Endothelial cell of umbilical vein (primary cell): ENCODE data around the gene CEP55. TPM values are rescaled to one million over a fixed set of nuclear protein-coding genes. Genes with fewer than 3 reads are reported as not detected.

Source experiments
- BruUV-seq: library from RNA; stranded (reverse); fragments of 400-500 nt; replicated peaks from 2 replicates; lab custom pipeline; 2021; lab: Mats Ljungman, UMichigan
- CTCF ChIA-PET: fragments of 300-600, 350-600 bp; sonication (Branson Sonifier 250); formaldehyde crosslinking; loops from one replicate; lab custom pipeline; 2021; ENCODE audit warnings: antibody characterized with exemption, inconsistent platforms; lab: Charles Lee
- POLR2A ChIA-PET: fragments of 300-600, 350-600 bp; sonication (Branson Sonifier 250); formaldehyde crosslinking; loops from one replicate; lab custom pipeline; 2021; ENCODE audit warnings: antibody characterized with exemption, inconsistent platforms; lab: Charles Lee
- DNase-seq: peaks from one replicate; pipeline ENCODE4 v3.0.0-alpha.2; 2011; ENCODE audit warnings: low read depth, low spot score
- FAIRE-seq: peaks from 2 replicates; lab custom pipeline; 2011; peaks lifted over from hg19 to GRCh38; lab: Jason Lieb, UNC
- H2AFZ ChIP-seq: 2 replicates; pipeline ENCODE4 v1.6.0; 2012; ENCODE audit warnings: low read depth, low read length, control low read depth, inconsistent platforms
- H3K27ac ChIP-seq: 2 replicates; pipeline ENCODE4 v1.5.1; 2011; ENCODE audit warnings: low read depth, mild to moderate bottlenecking, control low read depth, low read length, moderate library complexity; ENCODE audit not compliant: insufficient read depth
- H3K27me3 ChIP-seq, 2 experiments: 2 replicates each; pipeline versions ENCODE4 v1.6.0 to v1.6.1; 2011; ENCODE audit warnings: low read length in 2 of 2, mixed read lengths in 1 of 2; ENCODE audit not compliant: control insufficient read depth in 2 of 2, insufficient read depth in 2 of 2
- H3K36me3 ChIP-seq, 2 experiments: 2 replicates in 1 of 2; 3 replicates in 1 of 2; pipeline ENCODE4 v1.5.1; 2011; ENCODE audit warnings: low read length in 2 of 2, mild to moderate bottlenecking in 1 of 2, moderate library complexity in 1 of 2; ENCODE audit not compliant: control insufficient read depth in 2 of 2, insufficient read depth in 2 of 2; ENCODE audit errors: extremely low read depth in 1 of 2
- H3K4me1 ChIP-seq: 3 replicates; pipeline ENCODE4 v1.5.1; 2011; ENCODE audit warnings: mild to moderate bottlenecking, low read length; ENCODE audit not compliant: control insufficient read depth, insufficient read depth; ENCODE audit errors: extremely low read depth
- H3K4me2 ChIP-seq: 2 replicates; pipeline ENCODE4 v1.6.1; 2011; ENCODE audit warnings: low read length, control low read depth, mixed read lengths; ENCODE audit not compliant: insufficient read depth
- H3K4me3 ChIP-seq, 3 experiments: fragments of 200-600 bp in 1 of 3; sonication (generic), shearing (Covaris generic) in 1 of 3; replicated peaks in 1 of 3; 2 replicates each; pipeline ENCODE4 v1.5.1; 2011 to 2016; ENCODE audit warnings: control low read depth in 3 of 3, low read length in 3 of 3, mild to moderate bottlenecking in 2 of 3, inconsistent platforms in 1 of 3, low read depth in 1 of 3, moderate library complexity in 1 of 3; ENCODE audit not compliant: insufficient read depth in 1 of 3
- H3K79me2 ChIP-seq: 2 replicates; pipeline ENCODE4 v1.6.0; 2012; ENCODE audit warnings: low read length, inconsistent platforms; ENCODE audit not compliant: control insufficient read depth, insufficient read depth
- H3K9ac ChIP-seq: replicated peaks from 2 replicates; pipeline ENCODE3; 2011; ENCODE audit warnings: low read length, control low read depth; ENCODE audit not compliant: insufficient read depth; ENCODE audit errors: extremely low read depth
- H3K9me1 ChIP-seq: replicated peaks from 3 replicates; pipeline ENCODE4 v1.6.0; 2011; ENCODE audit warnings: mild to moderate bottlenecking, low read length; ENCODE audit not compliant: control insufficient read depth, insufficient read depth; ENCODE audit errors: extremely low read depth
- H3K9me3 ChIP-seq: replicated peaks from 2 replicates; pipeline ENCODE4 v1.5.1; 2012; ENCODE audit warnings: low read length, inconsistent platforms; ENCODE audit not compliant: control insufficient read depth, insufficient read depth
- H4K20me1 ChIP-seq: replicated peaks from 2 replicates; pipeline ENCODE3; 2011; ENCODE audit warnings: mild to moderate bottlenecking, low read length; ENCODE audit not compliant: control insufficient read depth, insufficient read depth; ENCODE audit errors: extremely low read depth
- CTCF ChIP-seq, 2 donors: IDR thresholded peaks; 1 replicate in 1 of 2; 2 replicates in 1 of 2; pipeline ENCODE4 v1.5.1; 2011; ENCODE audit warnings: low read length in 2 of 2, mild to moderate bottlenecking in 2 of 2, moderate library complexity in 2 of 2, control low read depth in 1 of 2, inconsistent platforms in 1 of 2, low read depth in 1 of 2; ENCODE audit not compliant: insufficient read depth in 1 of 2; ENCODE audit errors: extremely low read depth in 1 of 2
- EZH2 ChIP-seq: IDR thresholded peaks from 2 replicates; pipeline ENCODE4 v1.6.1; 2012; ENCODE audit warnings: borderline replicate concordance, low read depth, mild to moderate bottlenecking, moderate library complexity, low read length, inconsistent platforms; ENCODE audit not compliant: severe bottlenecking
- FOS ChIP-seq: IDR thresholded peaks from 2 replicates; pipeline ENCODE4 v1.6.1; 2011; ENCODE audit warnings: mild to moderate bottlenecking, low read length, moderate library complexity, borderline replicate concordance; ENCODE audit not compliant: insufficient read depth
- GATA2 ChIP-seq: IDR thresholded peaks from 2 replicates; pipeline ENCODE4 v1.7.0; 2011; ENCODE audit warnings: low read depth, mild to moderate bottlenecking, moderate library complexity, mixed read lengths, low read length; ENCODE audit not compliant: insufficient read length, insufficient read depth
- JUN ChIP-seq: IDR thresholded peaks from 2 replicates; pipeline ENCODE4 v1.6.1; 2011; ENCODE audit warnings: borderline replicate concordance, low read depth; ENCODE audit not compliant: insufficient read length, insufficient read depth
- MAX ChIP-seq: IDR thresholded peaks from 2 replicates; pipeline ENCODE4 v1.6.1; 2011; ENCODE audit not compliant: insufficient read depth, insufficient read length
- MYC ChIP-seq: IDR thresholded peaks from one replicate; pipeline ENCODE4 v1.6.1; 2011; ENCODE audit warnings: mild to moderate bottlenecking, low read depth, low read length
- POLR2A ChIP-seq: IDR thresholded peaks from 2 replicates; pipeline ENCODE4 v1.6.1; 2012; ENCODE audit warnings: low read depth, mild to moderate bottlenecking, control low read depth, low read length
- POLR2AphosphoS5 ChIP-seq: IDR thresholded peaks from 2 replicates; pipeline ENCODE4 v1.6.1; 2012; ENCODE audit warnings: low read depth, mild to moderate bottlenecking, control low read depth, low read length, moderate library complexity; ENCODE audit not compliant: insufficient read depth
- dilution Hi-C: fragments of 300-500 bp; cut with MboI; formaldehyde crosslinking; loops from one replicate; pipeline ENCODE4 v1.15.0; 2019; ENCODE audit warnings: low sequenced_read_pairs; ENCODE audit not compliant: extremely low pct_ligation_motif_present
- intact Hi-C: fragments of 100-400 bp; cut with micrococcal nuclease; formaldehyde crosslinking; loops from one replicate; pipeline ENCODE4 v1.10.0; 2022
- polyA plus RNA-seq, 4 experiments: library from polyadenylated mRNA; depleted of rRNA in 3 of 4; stranded (reverse) in 3 of 4; unstranded in 1 of 4; fragments of >200 nt; gene quantifications; 2 replicates each; pipeline versions ENCODE4 v1.2.1 to v1.2.3, GENCODE V29; 2011 to 2012; ENCODE audit warnings: missing spikeins in 1 of 4
- total RNA-seq: library from RNA; stranded (reverse); gene quantifications from 2 replicates; pipeline ENCODE4 v1.2.3, GENCODE V29; 2021

CEP55 gene
- total and polyA plus RNA-seq, 2 donors (not counting 3 experiments of a cell fraction or from before 2014, with no cell fraction given), result 17.4 to 63.0 TPM

- H3K9me3 ChIP-seq, result no peaks in the 10 kb centered on the region
- H4K20me1 ChIP-seq, result no peaks in the 10 kb centered on the region
- POLR2A ChIA-PET, result no interaction called here
- peak; percentile 93 for FAIRE-seq
- no peak for TF ChIP-seq POLR2AphosphoS5
- no peak for TF ChIP-seq EZH2
- no peak for TF ChIP-seq POLR2A
- peak; percentile 26 for TF ChIP-seq GATA2
- TF ChIP-seq MYC, result no peak
- peak; percentile 56 for TF ChIP-seq JUN
- TF ChIP-seq MAX, result no peak
- TF ChIP-seq FOS, result peak; percentile 52
- TF ChIP-seq CTCF (IDR thresholded peaks at IDR 0.05; ENCODE audit: extremely low read depth in 1 of 2, insufficient read depth in 1 of 2, low read depth in 1 of 2, low read length in 2 of 2), result no peak
- CTCF ChIA-PET, result interaction anchor here (0.9 kb wide), 1 partner anchor 267 kb away, joined by 4 read pairs; no protein-coding TSS in a partner anchor
- intact Hi-C loops, result no loop called here
- no peaks in the 10 kb centered on the region for H3K36me3 ChIP-seq
- H3K27ac ChIP-seq, result peak overlapping the region; percentile 97
- peak overlapping the region; percentile 90 for H3K4me2 ChIP-seq
- H3K4me3 ChIP-seq, result peak overlapping the region in 2 of 3 experiments; percentile 18 to 32
- H3K9ac ChIP-seq, result peak overlapping the region; percentile 67
- peak; percentile 50 for DNase-seq
- H3K27me3 ChIP-seq, result no peaks in the 10 kb centered on the region
- BruUV-seq, result no TSS peak
- H3K4me1 ChIP-seq, result peaks cover 15% of the 10 kb centered on the region
- H3K9me1 ChIP-seq, result no peaks in the 10 kb centered on the region
- dilution Hi-C loops, result no loop called here
- H2AFZ ChIP-seq, result peak overlapping the region; percentile 100
- no peaks in the 10 kb centered on the region for H3K79me2 ChIP-seq
These were observed 52.1 kb downstream of the CEP55 start for GRCh38 chr10:93548376-93549071.
